Endothelial cell of umbilical vein (primary cell): ENCODE data around the gene EMX1. TPM values are rescaled to one million over a fixed set of nuclear protein-coding genes. Genes with fewer than 3 reads are reported as not detected.

ENCODE experiments used
- BruUV-seq: library from RNA; stranded (reverse); fragments of 400-500 nt; replicated peaks from 2 replicates; lab custom pipeline; 2021; lab: Mats Ljungman, UMichigan
- CTCF ChIA-PET: fragments of 300-600, 350-600 bp; sonication (Branson Sonifier 250); formaldehyde crosslinking; loops from one replicate; lab custom pipeline; 2021; ENCODE audit warnings: antibody characterized with exemption, inconsistent platforms; lab: Charles Lee
- POLR2A ChIA-PET: fragments of 300-600, 350-600 bp; sonication (Branson Sonifier 250); formaldehyde crosslinking; loops from one replicate; lab custom pipeline; 2021; ENCODE audit warnings: antibody characterized with exemption, inconsistent platforms; lab: Charles Lee
- DNase-seq: peaks from one replicate; pipeline ENCODE4 v3.0.0-alpha.2; 2011; ENCODE audit warnings: low read depth, low spot score
- FAIRE-seq: peaks from 2 replicates; lab custom pipeline; 2011; peaks lifted over from hg19 to GRCh38; lab: Jason Lieb, UNC
- H2AFZ ChIP-seq: 2 replicates; pipeline ENCODE4 v1.6.0; 2012; ENCODE audit warnings: low read depth, low read length, control low read depth, inconsistent platforms
- H3K27ac ChIP-seq: 2 replicates; pipeline ENCODE4 v1.5.1; 2011; ENCODE audit warnings: low read depth, mild to moderate bottlenecking, control low read depth, low read length, moderate library complexity; ENCODE audit not compliant: insufficient read depth
- H3K27me3 ChIP-seq, 2 experiments: 2 replicates each; pipeline versions ENCODE4 v1.6.0 to v1.6.1; 2011; ENCODE audit warnings: low read length in 2 of 2, mixed read lengths in 1 of 2; ENCODE audit not compliant: control insufficient read depth in 2 of 2, insufficient read depth in 2 of 2
- H3K36me3 ChIP-seq, 2 experiments: 2 replicates in 1 of 2; 3 replicates in 1 of 2; pipeline ENCODE4 v1.5.1; 2011; ENCODE audit warnings: low read length in 2 of 2, mild to moderate bottlenecking in 1 of 2, moderate library complexity in 1 of 2; ENCODE audit not compliant: control insufficient read depth in 2 of 2, insufficient read depth in 2 of 2; ENCODE audit errors: extremely low read depth in 1 of 2
- H3K4me1 ChIP-seq: 3 replicates; pipeline ENCODE4 v1.5.1; 2011; ENCODE audit warnings: mild to moderate bottlenecking, low read length; ENCODE audit not compliant: control insufficient read depth, insufficient read depth; ENCODE audit errors: extremely low read depth
- H3K4me2 ChIP-seq: 2 replicates; pipeline ENCODE4 v1.6.1; 2011; ENCODE audit warnings: low read length, control low read depth, mixed read lengths; ENCODE audit not compliant: insufficient read depth
- H3K4me3 ChIP-seq, 3 experiments: fragments of 200-600 bp in 1 of 3; sonication (generic), shearing (Covaris generic) in 1 of 3; replicated peaks in 1 of 3; 2 replicates each; pipeline ENCODE4 v1.5.1; 2011 to 2016; ENCODE audit warnings: control low read depth in 3 of 3, low read length in 3 of 3, mild to moderate bottlenecking in 2 of 3, inconsistent platforms in 1 of 3, low read depth in 1 of 3, moderate library complexity in 1 of 3; ENCODE audit not compliant: insufficient read depth in 1 of 3
- H3K79me2 ChIP-seq: 2 replicates; pipeline ENCODE4 v1.6.0; 2012; ENCODE audit warnings: low read length, inconsistent platforms; ENCODE audit not compliant: control insufficient read depth, insufficient read depth
- H3K9ac ChIP-seq: replicated peaks from 2 replicates; pipeline ENCODE3; 2011; ENCODE audit warnings: low read length, control low read depth; ENCODE audit not compliant: insufficient read depth; ENCODE audit errors: extremely low read depth
- H3K9me1 ChIP-seq: replicated peaks from 3 replicates; pipeline ENCODE4 v1.6.0; 2011; ENCODE audit warnings: mild to moderate bottlenecking, low read length; ENCODE audit not compliant: control insufficient read depth, insufficient read depth; ENCODE audit errors: extremely low read depth
- H3K9me3 ChIP-seq: replicated peaks from 2 replicates; pipeline ENCODE4 v1.5.1; 2012; ENCODE audit warnings: low read length, inconsistent platforms; ENCODE audit not compliant: control insufficient read depth, insufficient read depth
- H4K20me1 ChIP-seq: replicated peaks from 2 replicates; pipeline ENCODE3; 2011; ENCODE audit warnings: mild to moderate bottlenecking, low read length; ENCODE audit not compliant: control insufficient read depth, insufficient read depth; ENCODE audit errors: extremely low read depth
- CTCF ChIP-seq, 2 donors: IDR thresholded peaks; 1 replicate in 1 of 2; 2 replicates in 1 of 2; pipeline ENCODE4 v1.5.1; 2011; ENCODE audit warnings: low read length in 2 of 2, mild to moderate bottlenecking in 2 of 2, moderate library complexity in 2 of 2, control low read depth in 1 of 2, inconsistent platforms in 1 of 2, low read depth in 1 of 2; ENCODE audit not compliant: insufficient read depth in 1 of 2; ENCODE audit errors: extremely low read depth in 1 of 2
- FOS ChIP-seq: IDR thresholded peaks from 2 replicates; pipeline ENCODE4 v1.6.1; 2011; ENCODE audit warnings: mild to moderate bottlenecking, low read length, moderate library complexity, borderline replicate concordance; ENCODE audit not compliant: insufficient read depth
- dilution Hi-C: fragments of 300-500 bp; cut with MboI; formaldehyde crosslinking; loops from one replicate; pipeline ENCODE4 v1.15.0; 2019; ENCODE audit warnings: low sequenced_read_pairs; ENCODE audit not compliant: extremely low pct_ligation_motif_present
- intact Hi-C: fragments of 100-400 bp; cut with micrococcal nuclease; formaldehyde crosslinking; loops from one replicate; pipeline ENCODE4 v1.10.0; 2022
- polyA plus RNA-seq, 4 experiments: library from polyadenylated mRNA; depleted of rRNA in 3 of 4; stranded (reverse) in 3 of 4; unstranded in 1 of 4; fragments of >200 nt; gene quantifications; 2 replicates each; pipeline versions ENCODE4 v1.2.1 to v1.2.3, GENCODE V29; 2011 to 2012; ENCODE audit warnings: missing spikeins in 1 of 4
- total RNA-seq: library from RNA; stranded (reverse); gene quantifications from 2 replicates; pipeline ENCODE4 v1.2.3, GENCODE V29; 2021

The EMX1 gene
- total and polyA plus RNA-seq, 2 donors (not counting 3 experiments of a cell fraction or from before 2014, with no cell fraction given) = not detected

DNA sequence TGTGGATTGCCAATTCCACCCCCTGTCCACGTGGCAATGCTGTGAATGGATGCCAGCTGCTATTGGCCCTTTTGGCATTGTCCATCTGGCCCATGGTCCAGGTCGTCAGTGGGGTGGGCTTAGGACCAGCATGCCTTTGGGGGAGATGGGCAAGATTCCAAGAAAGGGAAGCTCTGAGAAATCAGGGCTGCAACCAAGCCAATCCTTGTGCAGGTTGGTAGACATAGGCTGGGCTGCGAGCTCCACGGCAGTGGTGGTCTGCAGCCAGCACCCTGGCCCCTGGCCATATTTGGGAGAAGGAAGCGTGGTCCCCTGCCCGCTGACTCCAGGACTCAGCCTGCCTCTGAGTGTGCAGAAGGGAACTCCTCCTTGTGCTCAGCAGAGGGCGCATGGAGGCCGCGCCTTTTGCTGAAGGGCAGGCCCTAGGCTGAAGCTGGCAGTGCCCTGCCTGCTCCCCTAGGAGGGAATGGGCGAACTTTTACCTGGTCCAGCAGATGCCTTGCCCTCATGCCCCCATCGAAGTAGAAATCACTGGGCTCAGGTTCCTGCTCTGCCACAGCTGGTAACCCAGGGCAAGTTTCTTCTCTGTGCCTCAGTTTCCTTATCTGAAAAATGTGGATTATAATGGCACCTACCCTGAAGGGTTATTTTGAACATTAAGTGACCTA is 24.7 kb upstream of the EMX1 start:
- Histone ChIP-seq H3K9me3 (no peaks in the 10 kb centered on the region), H3K27ac (no peak overlapping the region), H4K20me1 (no peaks in the 10 kb centered on the region), H2AFZ (no peak overlapping the region), H3K79me2 (no peaks in the 10 kb centered on the region), H3K4me1 (peaks cover 22% of the 10 kb centered on the region), H3K9me1 (no peaks in the 10 kb centered on the region), H3K9ac (no peak overlapping the region), H3K4me3 (no peak overlapping the region), H3K27me3 (no peaks in the 10 kb centered on the region), H3K4me2 (no peak overlapping the region), H3K36me3 (peaks cover 0 to 9% of the 10 kb centered on the region in 2 experiments)
- peak; percentile 74 for FAIRE-seq
- DNase-seq = peak; percentile 60
- intact Hi-C loops (loop anchor here (1.0 kb wide), 6 partner anchors 43 to 320 kb away; no protein-coding TSS in a partner anchor), dilution Hi-C loops (no loop called here)
- no TSS peak for BruUV-seq
- ChIA-PET POLR2A (interaction anchor here (1.3 kb wide), 1 partner anchor 285 kb away, joined by 5 read pairs; no protein-coding TSS in a partner anchor), CTCF (interaction anchor here (0.6 to 10.7 kb wide), 56 partner anchors 9 to 398 kb away, joined by 3 to 261 read pairs (median 6); partner anchors contain the start of genes EMX1, PRADC1 and SMYD5)
- no peak for TF ChIP-seq FOS
- peak; percentile 69 to 92 for TF ChIP-seq CTCF (IDR thresholded peaks at IDR 0.05; ENCODE audit: extremely low read depth in 1 of 2, insufficient read depth in 1 of 2, low read depth in 1 of 2, low read length in 2 of 2)
